Lung (tissue), 12 donors: ENCODE results near the gene TRIM4. TPM values are rescaled to one million over a fixed set of nuclear protein-coding genes. Genes with fewer than 3 reads are reported as not detected.

Experiments
- ATAC-seq: fragments of 200-7000 bp; cut with Tn5 transposase; one replicate; pipeline ENCODE4 v1.9.1; 2020; ENCODE audit warnings: moderate number of reproducible peaks; ENCODE audit not compliant: insufficient read depth, low FRiP score
- DNase-seq, 3 donors: peaks; one replicate each; pipeline ENCODE4 v3.0.0-alpha.2; 2013 to 2017
- H3K27ac ChIP-seq, 2 donors: one replicate each; pipeline ENCODE4 v1.5.1; 2013; ENCODE audit warnings: mild to moderate bottlenecking in 2 of 2, moderate library complexity in 2 of 2, control low read depth in 1 of 2, inconsistent platforms in 1 of 2, low read depth in 1 of 2, low read length in 1 of 2
- H3K27me3 ChIP-seq, 3 donors: one replicate each; pipeline ENCODE4 v1.5.1; 2013; ENCODE audit warnings: low read length in 2 of 3; ENCODE audit not compliant: control insufficient read depth in 3 of 3, insufficient read depth in 3 of 3
- H3K36me3 ChIP-seq, 4 donors: one replicate each; pipeline ENCODE4 v1.5.1; 2013; ENCODE audit warnings: low read length in 4 of 4, mild to moderate bottlenecking in 1 of 4, moderate library complexity in 1 of 4; ENCODE audit not compliant: control insufficient read depth in 4 of 4, insufficient read depth in 4 of 4
- H3K4me1 ChIP-seq, 5 donors: one replicate each; pipeline ENCODE4 v1.5.1; 2013; ENCODE audit warnings: low read length in 5 of 5, mild to moderate bottlenecking in 2 of 5, moderate library complexity in 1 of 5; ENCODE audit not compliant: control insufficient read depth in 5 of 5, insufficient read depth in 5 of 5
- H3K4me3 ChIP-seq: one replicate; pipeline ENCODE4 v1.5.1; 2013; ENCODE audit warnings: mild to moderate bottlenecking, control low read depth, moderate library complexity
- H3K9ac ChIP-seq, 2 donors: one replicate each; pipeline ENCODE4 v1.5.1; 2013; ENCODE audit warnings: low read length in 2 of 2, control low read depth in 1 of 2; ENCODE audit not compliant: insufficient read depth in 1 of 2
- H3K9me3 ChIP-seq, 4 donors: one replicate each; pipeline ENCODE4 v1.5.1; 2013; ENCODE audit warnings: low read length in 3 of 4, mild to moderate bottlenecking in 1 of 4, moderate library complexity in 1 of 4; ENCODE audit not compliant: control insufficient read depth in 4 of 4, insufficient read depth in 3 of 4
- WGBS, 2 donors: extraction: QIAGEN DNeasy Blood & Tissue Kit; methylation state at CpG; one replicate each; pipeline ENCODE4 v1.1.7; 2013; 5-methylcytosine and 5-hydroxymethylcytosine counted together
- polyA plus RNA-seq, 2 donors: library from polyadenylated mRNA; stranded (reverse); fragments of 200-250 nt; gene quantifications; one replicate each; pipeline ENCODE4 v1.2.1, GENCODE V29; 2013
- total RNA-seq, 2 donors: library from RNA; depleted of rRNA in 1 of 2; stranded (reverse); fragments of >200 nt in 1 of 2; gene quantifications; one replicate each; pipeline ENCODE4 v1.2.1, GENCODE V29; 2014 to 2021
- TF ChIP-seq, protein P1 (sequence below): IDR thresholded peaks from 2 replicates; pipeline ENCODE4 v1.5.1; 2012; ENCODE audit warnings: mild to moderate bottlenecking; ENCODE audit errors: control extremely low read depth, extremely low read depth
- donor health status: control.
- donor health status: control.
- donor health status: Bipolar disorder and iron deficiency.
- donor health status: healthy.
- donor health status: DM: yes; HTN: yes; CAD: no.

The TRIM4 gene
- total and polyA plus RNA-seq, 4 donors, result 14.0 to 34.3 (median 21.7) TPM

DNA sequence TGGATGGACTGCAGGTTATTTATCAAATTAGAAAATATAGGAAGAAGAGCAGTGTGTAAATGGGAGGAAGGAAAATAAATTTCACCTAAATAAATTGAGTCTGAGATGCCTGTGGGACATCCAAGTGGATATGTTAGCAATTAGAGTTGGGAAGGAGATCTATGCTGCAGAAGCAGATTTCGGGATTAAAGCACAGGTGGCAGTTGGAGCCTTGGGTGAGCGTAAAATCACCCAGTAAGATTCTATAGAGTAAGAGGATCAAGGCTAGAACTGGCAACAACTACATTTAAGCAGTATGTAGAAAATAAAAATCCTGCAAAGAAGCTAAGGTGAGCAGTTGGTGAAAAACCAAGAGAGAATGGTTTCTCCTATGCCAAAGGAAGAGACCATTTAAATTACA lies 8.4 kb downstream of the TRIM4 start:
- TF ChIP-seq, protein P1, sequence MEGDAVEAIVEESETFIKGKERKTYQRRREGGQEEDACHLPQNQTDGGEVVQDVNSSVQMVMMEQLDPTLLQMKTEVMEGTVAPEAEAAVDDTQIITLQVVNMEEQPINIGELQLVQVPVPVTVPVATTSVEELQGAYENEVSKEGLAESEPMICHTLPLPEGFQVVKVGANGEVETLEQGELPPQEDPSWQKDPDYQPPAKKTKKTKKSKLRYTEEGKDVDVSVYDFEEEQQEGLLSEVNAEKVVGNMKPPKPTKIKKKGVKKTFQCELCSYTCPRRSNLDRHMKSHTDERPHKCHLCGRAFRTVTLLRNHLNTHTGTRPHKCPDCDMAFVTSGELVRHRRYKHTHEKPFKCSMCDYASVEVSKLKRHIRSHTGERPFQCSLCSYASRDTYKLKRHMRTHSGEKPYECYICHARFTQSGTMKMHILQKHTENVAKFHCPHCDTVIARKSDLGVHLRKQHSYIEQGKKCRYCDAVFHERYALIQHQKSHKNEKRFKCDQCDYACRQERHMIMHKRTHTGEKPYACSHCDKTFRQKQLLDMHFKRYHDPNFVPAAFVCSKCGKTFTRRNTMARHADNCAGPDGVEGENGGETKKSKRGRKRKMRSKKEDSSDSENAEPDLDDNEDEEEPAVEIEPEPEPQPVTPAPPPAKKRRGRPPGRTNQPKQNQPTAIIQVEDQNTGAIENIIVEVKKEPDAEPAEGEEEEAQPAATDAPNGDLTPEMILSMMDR, result no peak
- Histone ChIP-seq H3K4me3 (no peak overlapping the region), H3K27me3 (no peaks in the 10 kb centered on the region), H3K4me1 (no peaks in the 10 kb centered on the region), H3K36me3 (peaks cover 9 to 25% (median 17%) of the 10 kb centered on the region in 4 donors), H3K9me3 (no peaks in the 10 kb centered on the region), H3K9ac (no peak overlapping the region), H3K27ac (no peak overlapping the region)
- no peak for DNase-seq
- no peak for ATAC-seq
- 98% methylated on average over 2 of the region's 2 CpGs for WGBS, 2 donors

GRCh38 chr7:99901581-99901980 lies 17.7 kb downstream of the TRIM4 start:
- WGBS, 2 donors, result 96 to 98% methylated on average over 10 of the region's 10 CpGs
- Histone ChIP-seq H3K27ac (no peak overlapping the region), H3K9ac (no peak overlapping the region), H3K4me3 (no peak overlapping the region), H3K36me3 (peaks cover 33 to 46% (median 42%) of the 10 kb centered on the region in 4 donors), H3K4me1 (no peaks in the 10 kb centered on the region), H3K9me3 (no peaks in the 10 kb centered on the region), H3K27me3 (no peaks in the 10 kb centered on the region)
- TF ChIP-seq, protein P1, result no peak
- ATAC-seq (no peak), DNase-seq (no peak)

GRCh38 chr7:99899830-99900519 lies 19.4 kb downstream of the TRIM4 start:
- no peak overlapping the region for H3K9ac ChIP-seq
- TF ChIP-seq, protein P1, result no peak
- H3K9me3 ChIP-seq, result no peaks in the 10 kb centered on the region
- no peak overlapping the region for H3K4me3 ChIP-seq
- ATAC-seq (no peak), DNase-seq (no peak)
- H3K27ac ChIP-seq, result no peak overlapping the region
- peaks cover 26 to 42% (median 37%) of the 10 kb centered on the region in 4 donors for H3K36me3 ChIP-seq
- 95 to 99% methylated on average over 6 of the region's 6 CpGs for WGBS, 2 donors
- H3K27me3 ChIP-seq, result no peaks in the 10 kb centered on the region
- no peaks in the 10 kb centered on the region for H3K4me1 ChIP-seq

GRCh38 chr7:99898836-99899235 lies 20.5 kb downstream of the TRIM4 start:
- ATAC-seq (no peak), DNase-seq (no peak)
- Histone ChIP-seq H3K27me3 (no peaks in the 10 kb centered on the region), H3K27ac (no peak overlapping the region), H3K9me3 (no peaks in the 10 kb centered on the region), H3K36me3 (peaks cover 24 to 42% (median 35%) of the 10 kb centered on the region in 4 donors), H3K9ac (no peak overlapping the region), H3K4me1 (no peaks in the 10 kb centered on the region), H3K4me3 (no peak overlapping the region)
- WGBS, 2 donors, result 81 to 87% methylated on average over 3 of the region's 3 CpGs
- TF ChIP-seq, protein P1, result no peak
